Coronary artery (tissue), 2 donors: ENCODE results near the gene REXO2.

Source experiments
- DNase-seq: peaks from one replicate; pipeline ENCODE4 v3.0.0-alpha.2; 2017; ENCODE audit warnings: low spot score
- H3K27ac ChIP-seq, 2 donors: fragments of 200-600 bp; sonication (generic); one replicate each; pipeline ENCODE4 v1.5.1; 2016 to 2019
- H3K4me3 ChIP-seq: fragments of 200-600 bp; sonication (generic); 2 replicates; pipeline ENCODE4 v1.5.1; 2016; ENCODE audit warnings: mild to moderate bottlenecking, moderate library complexity
- TF ChIP-seq, protein P1 (sequence below): fragments of 200-600 bp; sonication (generic); IDR thresholded peaks from one replicate; pipeline ENCODE4 v1.5.1; 2019; ENCODE audit warnings: antibody characterized with exemption

REXO2 gene

DNA sequence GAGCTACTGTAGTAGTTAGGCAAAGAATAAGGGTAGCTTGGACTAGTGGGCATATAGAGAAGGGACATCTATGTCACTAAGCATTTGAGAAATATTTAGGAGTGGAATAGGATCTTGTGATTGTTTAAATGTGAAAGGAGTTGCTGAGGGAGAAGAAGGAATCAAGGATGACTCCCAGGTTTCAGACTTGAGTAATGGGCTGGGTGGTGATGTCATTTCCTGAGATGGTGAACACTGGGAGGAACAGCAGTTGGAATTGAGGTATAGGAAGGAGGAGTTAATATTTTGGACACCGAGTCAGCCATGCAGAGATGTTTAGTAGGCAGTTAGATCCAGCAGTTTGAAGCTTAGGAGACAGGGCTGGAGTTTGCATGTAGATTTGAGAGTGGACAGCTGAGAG is 40.1 kb downstream of the REXO2 start:
- TF ChIP-seq, protein P1, sequence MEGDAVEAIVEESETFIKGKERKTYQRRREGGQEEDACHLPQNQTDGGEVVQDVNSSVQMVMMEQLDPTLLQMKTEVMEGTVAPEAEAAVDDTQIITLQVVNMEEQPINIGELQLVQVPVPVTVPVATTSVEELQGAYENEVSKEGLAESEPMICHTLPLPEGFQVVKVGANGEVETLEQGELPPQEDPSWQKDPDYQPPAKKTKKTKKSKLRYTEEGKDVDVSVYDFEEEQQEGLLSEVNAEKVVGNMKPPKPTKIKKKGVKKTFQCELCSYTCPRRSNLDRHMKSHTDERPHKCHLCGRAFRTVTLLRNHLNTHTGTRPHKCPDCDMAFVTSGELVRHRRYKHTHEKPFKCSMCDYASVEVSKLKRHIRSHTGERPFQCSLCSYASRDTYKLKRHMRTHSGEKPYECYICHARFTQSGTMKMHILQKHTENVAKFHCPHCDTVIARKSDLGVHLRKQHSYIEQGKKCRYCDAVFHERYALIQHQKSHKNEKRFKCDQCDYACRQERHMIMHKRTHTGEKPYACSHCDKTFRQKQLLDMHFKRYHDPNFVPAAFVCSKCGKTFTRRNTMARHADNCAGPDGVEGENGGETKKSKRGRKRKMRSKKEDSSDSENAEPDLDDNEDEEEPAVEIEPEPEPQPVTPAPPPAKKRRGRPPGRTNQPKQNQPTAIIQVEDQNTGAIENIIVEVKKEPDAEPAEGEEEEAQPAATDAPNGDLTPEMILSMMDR: no peak
- no peak overlapping the region for H3K4me3 ChIP-seq
- no peak overlapping the region for H3K27ac ChIP-seq
- no peak for DNase-seq

DNA sequence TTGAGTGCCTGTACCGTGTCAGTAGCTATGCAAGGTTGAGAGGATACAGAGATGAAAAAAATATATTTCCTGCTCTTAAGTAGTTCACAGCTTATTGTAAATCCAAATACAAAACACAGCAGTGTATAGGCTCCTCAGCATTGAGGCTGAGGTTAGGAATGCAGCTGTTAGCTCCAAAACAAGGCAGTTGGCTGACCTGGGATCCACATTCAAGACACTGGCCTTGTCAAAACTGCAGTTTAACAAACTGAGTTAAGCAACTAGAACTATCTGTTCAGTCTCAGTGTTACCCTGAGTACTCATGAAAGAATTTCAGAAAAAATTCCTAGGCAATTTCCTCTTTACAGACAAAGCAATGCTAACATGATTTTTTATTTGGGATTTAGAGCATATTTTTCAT is 42.8 kb downstream of the REXO2 start:
- no peak for DNase-seq
- no peak overlapping the region for H3K27ac ChIP-seq
- H3K4me3 ChIP-seq: no peak overlapping the region
- TF ChIP-seq, protein P1: no peak

DNA sequence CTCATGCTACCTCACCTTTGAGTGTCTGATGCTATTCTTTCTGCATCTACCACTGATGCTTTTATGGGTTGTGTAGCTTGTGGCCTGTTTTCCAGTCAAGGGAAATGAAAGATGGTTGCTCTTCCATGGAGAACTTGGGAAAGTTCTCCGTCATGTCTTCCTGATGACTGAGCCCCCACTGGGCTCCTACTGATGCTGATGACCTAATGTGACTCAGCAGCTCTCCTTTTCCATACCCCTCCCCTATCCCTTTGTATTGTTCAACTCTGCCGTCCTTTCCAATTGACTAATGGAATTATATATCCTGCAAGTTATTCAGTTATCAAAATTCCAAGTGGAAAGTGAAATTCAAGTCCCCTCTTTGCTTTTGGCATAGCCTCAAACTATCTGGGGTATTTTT is 44.7 kb downstream of the REXO2 start:
- TF ChIP-seq, protein P1: no peak
- Histone ChIP-seq H3K27ac (no peak overlapping the region), H3K4me3 (no peak overlapping the region)
- DNase-seq: no peak

DNA sequence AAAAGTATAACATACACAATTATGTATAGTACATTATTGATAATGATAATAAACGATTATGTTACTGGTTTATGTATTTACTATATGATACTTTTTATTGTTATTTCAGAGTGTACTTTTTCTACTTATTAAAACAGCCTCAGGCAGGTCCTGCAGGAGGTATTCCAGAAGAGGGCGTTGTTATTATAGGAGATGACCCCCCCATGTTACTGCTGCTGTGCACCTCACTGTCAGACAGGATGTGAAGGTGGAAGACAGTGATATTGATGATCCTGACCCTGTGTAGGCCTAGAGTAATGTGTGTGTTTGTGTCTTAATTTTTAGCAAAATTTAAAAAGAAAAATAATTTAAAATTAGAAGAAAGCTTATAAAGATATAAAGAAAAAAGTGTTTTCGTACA is 57.6 kb downstream of the REXO2 start:
- TF ChIP-seq, protein P1: no peak
- no peak for DNase-seq
- no peak overlapping the region for H3K27ac ChIP-seq
- no peak overlapping the region for H3K4me3 ChIP-seq

DNA sequence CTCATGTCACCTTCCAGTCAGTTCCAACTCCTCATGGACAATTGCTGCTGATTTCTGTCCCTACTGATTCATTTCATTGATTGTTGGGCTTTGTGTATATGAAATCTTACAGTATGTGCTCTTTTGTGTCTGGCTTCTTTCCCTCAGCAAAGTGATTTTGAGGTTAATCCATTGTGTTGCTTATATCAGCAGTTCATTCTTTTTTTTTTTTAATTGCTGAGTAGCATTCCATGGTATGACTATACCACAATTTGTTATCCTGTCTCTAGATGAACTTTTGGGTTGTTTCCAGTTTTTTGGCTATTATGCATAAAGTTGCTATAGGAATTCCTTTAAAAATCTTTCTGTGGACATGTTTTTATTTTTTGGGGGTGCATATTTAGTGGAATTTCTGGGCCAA is 60.5 kb downstream of the REXO2 start:
- TF ChIP-seq, protein P1: no peak
- DNase-seq: no peak
- Histone ChIP-seq H3K27ac (no peak overlapping the region), H3K4me3 (no peak overlapping the region)
